Measurements from ENCODE around the gene LRRC18.

The LRRC18 gene

GRCh38 chr10:48913674-48914073 lies 26.0 kb downstream of the LRRC18 start (continued):
- TF ChIP-seq ZBTB17 (tag by site-specific recombination; IDR thresholded peaks at IDR 0.05) (no peak), OSR2 (tag by site-specific recombination; IDR thresholded peaks at IDR 0.05) (no peak), TCF7L2 (IDR thresholded peaks at IDR 0.05; ENCODE audit: borderline replicate concordance, low read depth, low read length) (no peak), ZNF580 (tag by site-specific recombination; IDR thresholded peaks at IDR 0.05) (no peak), SCRT2 (tag by site-specific recombination; IDR thresholded peaks at IDR 0.05) (no peak), ZNF391 (tag by site-specific recombination; IDR thresholded peaks at IDR 0.05; ENCODE audit: borderline replicate concordance, low read depth) (no peak), ZNF157 (tag by site-specific recombination; IDR thresholded peaks at IDR 0.05) (no peak), ZNF791 (tag by site-specific recombination; IDR thresholded peaks at IDR 0.05) (no peak)

- CTCF ChIA-PET = no interaction called here
Measured at GRCh38 chr10:48910548-48910947, 29.1 kb downstream of the LRRC18 start.

GRCh38 chr10:48907730-48908129 lies 31.9 kb downstream of the LRRC18 start:
- POLR2A ChIA-PET = no interaction called here
- Histone ChIP-seq H3K9me3 (ENCODE audit: control insufficient read depth, insufficient read depth, low read depth, low read length) (no peaks in the 10 kb centered on the region), H3K4me1 (ENCODE audit: control insufficient read depth, insufficient read depth, low read length) (no peaks in the 10 kb centered on the region), H3K4me3 (ENCODE audit: low read depth, low read length) (no peak overlapping the region), H3K36me3 (ENCODE audit: control insufficient read depth in 2 of 2, insufficient read depth in 1 of 2, low read length in 2 of 2) (no peaks in the 10 kb centered on the region), H3K27ac (ENCODE audit: extremely low read depth, low read depth, low read length) (no peak overlapping the region)
- CTCF ChIA-PET = interaction anchor here (0.6 to 2.7 kb wide), 3 partner anchors 71 to 620 kb away, joined by 3 to 10 read pairs (median 4); no protein-coding TSS in a partner anchor
- TF ChIP-seq ZNF501 (tag by site-specific recombination; IDR thresholded peaks at IDR 0.05) = no peak
- TF ChIP-seq ZNF239 (tag by site-specific recombination; IDR thresholded peaks at IDR 0.05) = no peak
- no peak for TF ChIP-seq KLF17 (tag by site-specific recombination; IDR thresholded peaks at IDR 0.05)
- TF ChIP-seq ZNF580 (tag by site-specific recombination; IDR thresholded peaks at IDR 0.05) = no peak
- no peak for TF ChIP-seq ZNF324 (tag by site-specific recombination; IDR thresholded peaks at IDR 0.05)
- no peak for TF ChIP-seq SP7 (tag by site-specific recombination; IDR thresholded peaks at IDR 0.05)
- no peak for TF ChIP-seq ZNF211 (tag by site-specific recombination; IDR thresholded peaks at IDR 0.05; ENCODE audit: low read depth)
- TF ChIP-seq ZNF660 (tag by site-specific recombination; IDR thresholded peaks at IDR 0.05) = no peak
- TF ChIP-seq ELK4 (IDR thresholded peaks at IDR 0.05; ENCODE audit: borderline replicate concordance, low read depth, low read length) = no peak
- no peak for TF ChIP-seq ZSCAN30 (tag by site-specific recombination; IDR thresholded peaks at IDR 0.05)
- TF ChIP-seq ZNF600 (tag by site-specific recombination; IDR thresholded peaks at IDR 0.05) = no peak

More at GRCh38 chr10:48910548-48910947, 29.1 kb downstream of the LRRC18 start:
- POLR2A ChIA-PET = no interaction called here
- H3K4me3 ChIP-seq (ENCODE audit: low read depth, low read length) = no peak overlapping the region
- H3K36me3 ChIP-seq (ENCODE audit: control insufficient read depth in 2 of 2, insufficient read depth in 1 of 2, low read length in 2 of 2) = no peaks in the 10 kb centered on the region
- no peaks in the 10 kb centered on the region for H3K9me3 ChIP-seq (ENCODE audit: control insufficient read depth, insufficient read depth, low read depth, low read length)
- no peaks in the 10 kb centered on the region for H3K4me1 ChIP-seq (ENCODE audit: control insufficient read depth, insufficient read depth, low read length)
- H3K27ac ChIP-seq (ENCODE audit: extremely low read depth, low read depth, low read length) = no peak overlapping the region
- no peak for TF ChIP-seq ZBTB11 (tag by site-specific recombination; conservative IDR thresholded peaks at IDR 0.05; ENCODE audit: low read depth)
- no peak for TF ChIP-seq ZBTB17 (tag by site-specific recombination; IDR thresholded peaks at IDR 0.05)
- no peak for TF ChIP-seq ZBTB6 (tag by site-specific recombination; IDR thresholded peaks at IDR 0.05)
- TF ChIP-seq ZBTB1 (tag by site-specific recombination; IDR thresholded peaks at IDR 0.05) = no peak
- TF ChIP-seq ZNF560 (tag by site-specific recombination; IDR thresholded peaks at IDR 0.05; ENCODE audit: borderline replicate concordance) = no peak
- TF ChIP-seq ZIC2 (tag by site-specific recombination; IDR thresholded peaks at IDR 0.05) = no peak
- no peak for TF ChIP-seq ZFP37 (tag by site-specific recombination; IDR thresholded peaks at IDR 0.05)
- TF ChIP-seq GLI4 (tag by site-specific recombination; IDR thresholded peaks at IDR 0.05) = no peak

All from HEK293 (cell line).